Kidney (tissue), 14 donors: ENCODE measurements around the gene FBXO24. TPM values are rescaled to one million over a fixed set of nuclear protein-coding genes. Genes with fewer than 3 reads are reported as not detected.

Source experiments
- DNase-seq, 5 donors: peaks; one replicate each; pipeline ENCODE4 v3.0.0-alpha.2; 2013 to 2020
- FAIRE-seq: peaks from 2 replicates; lab custom pipeline; 2012; peaks lifted over from hg19 to GRCh38; lab: Jason Lieb, UNC
- H3K27ac ChIP-seq, 2 donors: one replicate each; pipeline ENCODE4 v1.7.0; 2013; ENCODE audit warnings: low read depth in 2 of 2, low read length in 2 of 2, inconsistent platforms in 1 of 2
- H3K27me3 ChIP-seq: one replicate; pipeline ENCODE4 v1.7.1; 2013; ENCODE audit warnings: low read length, inconsistent platforms; ENCODE audit not compliant: control insufficient read depth, insufficient read depth
- H3K36me3 ChIP-seq, 3 donors: one replicate each; pipeline versions ENCODE4 v1.7.0 to v1.7.1; 2013; ENCODE audit warnings: low read length in 3 of 3, control low read depth in 1 of 3, inconsistent platforms in 1 of 3; ENCODE audit not compliant: insufficient read depth in 3 of 3, control insufficient read depth in 2 of 3
- H3K4me1 ChIP-seq, 3 donors: one replicate each; pipeline versions ENCODE4 v1.7.0 to v1.7.1; 2013; ENCODE audit warnings: low read length in 3 of 3, inconsistent platforms in 1 of 3, low read depth in 1 of 3; ENCODE audit not compliant: control insufficient read depth in 2 of 3, insufficient read depth in 2 of 3
- H3K4me3 ChIP-seq, 3 donors: one replicate each; pipeline versions ENCODE4 v1.7.0 to v1.8.1; 2013; ENCODE audit warnings: low read length in 3 of 3, control low read depth in 1 of 3, inconsistent platforms in 1 of 3
- H3K9ac ChIP-seq, 3 donors: one replicate each; pipeline versions ENCODE4 v1.7.0 to v1.7.1; 2013; ENCODE audit warnings: low read length in 3 of 3, control low read depth in 1 of 3, inconsistent platforms in 1 of 3
- H3K9me3 ChIP-seq, 3 donors: one replicate each; pipeline versions ENCODE4 v1.7.0 to v1.7.1; 2013; ENCODE audit warnings: low read length in 3 of 3, control low read depth in 1 of 3, inconsistent platforms in 1 of 3; ENCODE audit not compliant: control insufficient read depth in 2 of 3, insufficient read depth in 1 of 3
- intact Hi-C: fragments of 100-400 bp; cut with DNase I; formaldehyde crosslinking; loops from one replicate; pipeline ENCODE4 v1.11.1; 2022
- polyA plus RNA-seq: library from polyadenylated mRNA; stranded (reverse); fragments of 350-450 nt; fragmentation: Illumina TruSeq; extraction: RNeasy Lipid Tissue Mini Kit (QIAGEN cat#74804); gene quantifications from one replicate; pipeline ENCODE4 v1.2.3, GENCODE V29; 2014; ENCODE audit warnings: low read depth, low replicate concordance; ENCODE audit not compliant: insufficient read depth
- total RNA-seq: library from RNA; stranded (reverse); fragmentation: NEBNext Ultra II Directional; extraction: Animal tissue kit (Norgen Biotek cat#: 25700); gene quantifications from one replicate; pipeline ENCODE4 v1.2.1, GENCODE V29; 2021
- TF ChIP-seq, protein P1 (sequence below): IDR thresholded peaks from 3 replicates; pipeline ENCODE4 v1.5.1; 2012; ENCODE audit warnings: mild to moderate bottlenecking, moderate library complexity, borderline replicate concordance; ENCODE audit not compliant: insufficient read depth; ENCODE audit errors: extremely low read depth
- donor health status: control.
- donor health status: control.
- donor health status: control.
- donor health status: control.
- donor health status: control.
- donor health status: DM: yes; HTN: yes; CAD: no.
- donor health status: Normal renal cell carcinoma (clear cell type).

FBXO24 gene
- total and polyA plus RNA-seq, 2 donors from 2014 or later, result 0.60 to 0.95 TPM

DNA sequence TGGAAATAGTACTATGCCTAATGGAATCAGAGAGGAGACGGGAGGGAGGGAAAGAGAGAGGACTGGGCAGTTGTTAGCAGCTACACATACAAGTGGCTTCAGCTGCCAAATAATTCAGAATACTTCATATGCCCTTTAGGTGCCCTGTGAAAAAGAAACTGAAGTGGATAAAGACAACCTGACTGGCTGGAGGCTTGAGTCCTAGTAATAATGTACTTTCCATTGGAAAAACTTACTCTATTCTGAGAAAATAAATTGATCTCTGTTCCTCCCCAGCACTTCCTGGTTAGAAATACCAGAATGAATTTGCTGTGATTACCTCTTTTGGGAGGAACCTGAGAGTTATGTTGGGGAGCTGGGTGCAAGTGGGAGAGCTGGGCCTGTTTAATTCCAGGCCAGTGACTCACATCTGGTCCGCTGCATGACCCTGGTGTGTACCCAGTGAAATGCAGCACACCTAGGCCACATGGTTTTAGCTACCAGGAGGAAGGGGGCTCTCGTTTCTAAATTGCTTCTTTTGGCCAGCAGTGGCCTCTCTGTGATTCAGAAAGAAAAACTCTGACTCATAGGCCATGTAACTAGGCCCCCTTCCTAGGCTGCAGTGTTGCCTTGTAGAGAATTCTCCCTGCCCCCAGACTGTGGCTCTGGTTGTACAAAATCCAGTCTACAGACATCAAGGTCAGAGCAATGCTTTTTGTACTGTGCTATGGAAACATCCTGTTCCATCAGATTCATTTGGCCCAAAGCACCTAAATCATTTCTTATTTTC lies 40.6 kb upstream of the FBXO24 start:
- intact Hi-C loops, result no loop called here
- peak overlapping the region in 1 of 3 donors; percentile 47 for H3K9ac ChIP-seq
- H3K36me3 ChIP-seq, result peaks cover 0 to 3% (median 0%) of the 10 kb centered on the region in 3 donors
- TF ChIP-seq, protein P1, sequence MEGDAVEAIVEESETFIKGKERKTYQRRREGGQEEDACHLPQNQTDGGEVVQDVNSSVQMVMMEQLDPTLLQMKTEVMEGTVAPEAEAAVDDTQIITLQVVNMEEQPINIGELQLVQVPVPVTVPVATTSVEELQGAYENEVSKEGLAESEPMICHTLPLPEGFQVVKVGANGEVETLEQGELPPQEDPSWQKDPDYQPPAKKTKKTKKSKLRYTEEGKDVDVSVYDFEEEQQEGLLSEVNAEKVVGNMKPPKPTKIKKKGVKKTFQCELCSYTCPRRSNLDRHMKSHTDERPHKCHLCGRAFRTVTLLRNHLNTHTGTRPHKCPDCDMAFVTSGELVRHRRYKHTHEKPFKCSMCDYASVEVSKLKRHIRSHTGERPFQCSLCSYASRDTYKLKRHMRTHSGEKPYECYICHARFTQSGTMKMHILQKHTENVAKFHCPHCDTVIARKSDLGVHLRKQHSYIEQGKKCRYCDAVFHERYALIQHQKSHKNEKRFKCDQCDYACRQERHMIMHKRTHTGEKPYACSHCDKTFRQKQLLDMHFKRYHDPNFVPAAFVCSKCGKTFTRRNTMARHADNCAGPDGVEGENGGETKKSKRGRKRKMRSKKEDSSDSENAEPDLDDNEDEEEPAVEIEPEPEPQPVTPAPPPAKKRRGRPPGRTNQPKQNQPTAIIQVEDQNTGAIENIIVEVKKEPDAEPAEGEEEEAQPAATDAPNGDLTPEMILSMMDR, result no peak
- peaks cover 7 to 40% (median 39%) of the 10 kb centered on the region in 3 donors for H3K4me1 ChIP-seq
- no peak overlapping the region for H3K4me3 ChIP-seq
- FAIRE-seq, result no peak
- peak in 4 of 5 donors; percentile 48 to 87 (median 76) for DNase-seq
- H3K27ac ChIP-seq, result peak overlapping the region; percentile 79 to 92
- H3K9me3 ChIP-seq, result no peaks in the 10 kb centered on the region
- H3K27me3 ChIP-seq, result no peaks in the 10 kb centered on the region

DNA sequence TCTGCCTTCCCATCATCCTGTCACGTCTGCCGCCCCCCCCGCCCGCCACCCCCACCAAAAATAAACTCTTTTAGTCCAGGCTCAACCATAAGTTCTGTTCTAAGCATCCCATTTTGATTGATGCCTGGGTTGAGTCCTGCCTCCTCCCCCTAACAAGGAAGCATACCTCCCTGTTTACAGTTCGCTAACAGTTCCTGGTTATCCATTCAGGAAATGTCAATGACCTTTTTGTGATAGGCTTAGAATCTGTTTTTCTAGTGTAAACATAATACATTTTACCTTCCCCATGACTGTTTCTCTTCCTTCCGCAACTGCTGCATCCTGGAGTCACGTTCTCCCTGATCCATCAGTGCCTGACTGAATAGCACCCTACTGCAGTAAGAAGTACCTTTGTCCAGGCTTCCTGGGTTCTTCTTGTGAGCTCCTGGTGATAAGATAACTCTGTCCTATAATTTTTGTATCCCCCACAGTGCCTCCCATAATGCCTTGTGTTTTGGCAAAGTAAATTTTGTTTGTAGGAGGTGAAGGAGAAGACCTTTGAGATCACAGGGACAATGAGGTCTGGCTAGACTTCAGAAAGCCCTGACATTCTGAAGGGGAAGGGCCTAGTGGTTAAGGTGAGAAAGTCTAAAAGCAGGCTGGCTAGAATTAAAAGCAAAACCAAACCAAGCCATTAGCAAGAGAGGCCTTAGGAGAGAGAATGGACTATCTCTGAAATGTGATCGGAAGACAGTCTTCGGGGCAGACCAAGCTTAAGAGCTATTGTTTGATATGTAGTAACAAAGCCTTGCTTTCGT lies 39.8 kb upstream of the FBXO24 start:
- FAIRE-seq (no peak), DNase-seq (peak in 1 of 5 donors; percentile 63)
- H3K4me3 ChIP-seq, result peak overlapping the region in 1 of 3 donors; percentile 19
- peak overlapping the region; percentile 79 to 92 for H3K27ac ChIP-seq
- no peaks in the 10 kb centered on the region for H3K27me3 ChIP-seq
- H3K4me1 ChIP-seq, result peaks cover 7 to 40% (median 39%) of the 10 kb centered on the region in 3 donors
- peak overlapping the region in 2 of 3 donors; percentile 1 to 57 for H3K9ac ChIP-seq
- no peaks in the 10 kb centered on the region for H3K9me3 ChIP-seq
- peaks cover 0 to 5% (median 0%) of the 10 kb centered on the region in 3 donors for H3K36me3 ChIP-seq
- intact Hi-C loops, result no loop called here
- TF ChIP-seq, protein P1, result no peak

DNA sequence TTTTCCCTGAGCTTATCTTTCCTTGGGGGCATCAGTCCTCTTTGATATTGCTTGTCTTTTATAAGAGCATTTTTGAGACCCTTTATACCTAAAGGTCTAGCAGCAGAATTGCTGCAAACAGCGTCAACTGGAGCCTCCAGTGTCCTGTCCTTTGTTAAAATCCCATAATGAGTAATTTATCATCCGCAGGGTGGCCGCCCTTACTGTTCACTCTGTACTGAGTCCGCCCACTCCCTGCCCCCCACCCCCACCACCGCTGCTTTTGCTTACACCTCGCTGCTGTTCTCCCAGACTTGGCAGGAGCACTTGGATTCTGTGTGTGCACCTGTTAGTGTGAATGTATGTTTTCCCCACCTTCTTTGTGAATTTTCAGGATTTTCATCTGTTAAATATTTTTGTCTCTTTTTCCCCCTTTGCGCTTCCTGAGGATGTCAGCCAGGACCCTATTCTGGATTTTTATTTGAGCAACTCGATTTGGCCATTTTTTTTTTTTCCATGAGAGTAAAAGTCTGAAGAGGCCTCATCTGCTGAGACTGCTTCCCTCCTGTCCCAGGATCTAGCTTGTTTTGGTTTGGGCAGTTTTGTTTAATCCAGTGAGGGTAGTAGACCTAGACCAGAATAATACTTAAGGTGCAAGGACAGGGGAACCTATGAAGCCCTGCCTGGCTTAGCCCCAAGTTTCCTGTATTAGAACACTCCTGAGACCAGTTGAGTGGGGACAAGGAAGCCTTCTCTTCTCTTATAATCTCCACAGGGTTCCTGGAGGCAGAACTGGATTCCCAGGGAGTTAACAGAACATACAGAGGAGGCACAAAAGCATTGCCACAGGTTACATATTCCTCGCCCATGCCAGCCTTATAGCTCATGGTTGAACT lies 39.0 kb upstream of the FBXO24 start:
- Histone ChIP-seq H3K4me3 (peak overlapping the region in 1 of 3 donors; percentile 19), H3K27ac (peak overlapping the region; percentile 79 to 92), H3K9me3 (no peaks in the 10 kb centered on the region), H3K4me1 (peaks cover 7 to 40% (median 39%) of the 10 kb centered on the region in 3 donors), H3K36me3 (peaks cover 0 to 5% (median 0%) of the 10 kb centered on the region in 3 donors), H3K9ac (peak overlapping the region in 2 of 3 donors; percentile 48 to 57), H3K27me3 (no peaks in the 10 kb centered on the region)
- intact Hi-C loops, result no loop called here
- TF ChIP-seq, protein P1, result no peak
- no peak for FAIRE-seq
- DNase-seq, result no peak
